Skeletal muscle tissue (tissue), 4 donors: ENCODE results near the gene COG8. TPM values are rescaled to one million over a fixed set of nuclear protein-coding genes. Genes with fewer than 3 reads are reported as not detected.

Experiments
- H3K27ac ChIP-seq: one replicate; pipeline ENCODE4 v1.7.0; 2013; ENCODE audit warnings: mild to moderate bottlenecking, low read depth, low read length, inconsistent platforms
- H3K27me3 ChIP-seq, 3 donors: one replicate each; pipeline ENCODE4 v1.7.0; 2013; ENCODE audit warnings: low read length in 3 of 3; ENCODE audit not compliant: control insufficient read depth in 3 of 3, insufficient read depth in 3 of 3
- H3K36me3 ChIP-seq, 3 donors: one replicate each; pipeline ENCODE4 v1.7.0; 2013; ENCODE audit warnings: low read length in 3 of 3; ENCODE audit not compliant: control insufficient read depth in 3 of 3, insufficient read depth in 3 of 3
- H3K4me1 ChIP-seq, 3 donors: one replicate each; pipeline ENCODE4 v1.7.0; 2013; ENCODE audit warnings: low read length in 3 of 3, mild to moderate bottlenecking in 3 of 3; ENCODE audit not compliant: control insufficient read depth in 3 of 3, insufficient read depth in 3 of 3
- H3K4me3 ChIP-seq, 3 donors: one replicate each; pipeline ENCODE4 v1.7.0; 2013; ENCODE audit warnings: low read length in 3 of 3
- H3K9ac ChIP-seq, 3 donors: one replicate each; pipeline ENCODE4 v1.7.0; 2013; ENCODE audit warnings: low read length in 3 of 3, mild to moderate bottlenecking in 3 of 3, moderate library complexity in 2 of 3, low read depth in 1 of 3
- H3K9me3 ChIP-seq, 3 donors: one replicate each; pipeline ENCODE4 v1.7.0; 2013; ENCODE audit warnings: low read length in 3 of 3; ENCODE audit not compliant: control insufficient read depth in 3 of 3
- total RNA-seq: library from RNA; depleted of rRNA; stranded (reverse); fragments of >200 nt; gene quantifications from one replicate; pipeline ENCODE4 v1.2.3, GENCODE V29; 2014
- donor health status: Osteomylitis.

COG8 gene
- total RNA-seq, 1 donor from 2014 or later, result 36.0 TPM

DNA sequence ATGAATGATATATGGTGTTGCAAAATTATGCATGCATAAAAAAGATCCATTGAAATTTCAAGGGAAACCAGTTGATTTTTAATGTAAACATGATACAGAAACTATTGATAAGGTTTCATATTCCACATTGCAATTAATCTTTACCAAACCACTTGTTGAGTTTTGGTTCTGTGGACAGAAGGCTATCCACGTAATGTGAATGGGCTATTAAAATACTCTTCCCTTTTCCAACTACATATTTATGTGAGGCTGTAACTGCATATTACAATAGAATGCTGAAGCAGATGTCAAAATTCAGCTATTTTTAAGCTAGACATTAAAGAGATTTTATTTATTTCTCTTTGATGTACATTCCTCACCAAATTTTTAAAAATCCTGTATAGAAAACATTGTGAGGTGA, 62.0 kb downstream of the COG8 start:
- Histone ChIP-seq H3K27me3 (no peaks in the 10 kb centered on the region), H3K27ac (no peak overlapping the region), H3K4me3 (no peak overlapping the region), H3K9ac (no peak overlapping the region), H3K36me3 (peaks cover 0 to 2% (median 0%) of the 10 kb centered on the region in 3 donors), H3K4me1 (peaks cover 2 to 14% (median 5%) of the 10 kb centered on the region in 3 donors), H3K9me3 (no peaks in the 10 kb centered on the region)

Other genes starting within 250 kb of the COG8 start
- gene HAS3, start 233.9 kb downstream of the COG8 start, total RNA-seq, result under 0.01 TPM
- 32.4 TPM for gene CHTF8, start 207.0 kb downstream of the COG8 start, total RNA-seq
- gene UTP4, start 206.9 kb downstream of the COG8 start, total RNA-seq, result 18.3 TPM
- 24.5 TPM for gene SNTB2, start 152.4 kb downstream of the COG8 start, total RNA-seq
- gene VPS4A, start 28.2 kb downstream of the COG8 start, total RNA-seq, result 25.6 TPM
- 6.8 TPM for gene PDF, start 9.0 kb downstream of the COG8 start, total RNA-seq
- 21.9 TPM for gene NIP7, start 208 bp upstream of the COG8 start, total RNA-seq
- not detected for gene TMED6, start 12.2 kb upstream of the COG8 start, total RNA-seq
- gene TERF2, start 46.4 kb upstream of the COG8 start, total RNA-seq, result 53.2 TPM
- 27.7 TPM for gene CYB5B, start 85.1 kb upstream of the COG8 start, total RNA-seq
- gene NFAT5, start 226.4 kb upstream of the COG8 start, total RNA-seq, result 21.4 TPM